Activated T-cell treated with anti-CD3 and anti-CD28 coated beads for 1 hour (primary cell): ENCODE measurements around the gene FOXP1.

Source experiments
- DNase-seq: peaks from one replicate; pipeline ENCODE4 v3.0.0-alpha.2; 2020; ENCODE audit warnings: low read depth

Gene FOXP1

DNA sequence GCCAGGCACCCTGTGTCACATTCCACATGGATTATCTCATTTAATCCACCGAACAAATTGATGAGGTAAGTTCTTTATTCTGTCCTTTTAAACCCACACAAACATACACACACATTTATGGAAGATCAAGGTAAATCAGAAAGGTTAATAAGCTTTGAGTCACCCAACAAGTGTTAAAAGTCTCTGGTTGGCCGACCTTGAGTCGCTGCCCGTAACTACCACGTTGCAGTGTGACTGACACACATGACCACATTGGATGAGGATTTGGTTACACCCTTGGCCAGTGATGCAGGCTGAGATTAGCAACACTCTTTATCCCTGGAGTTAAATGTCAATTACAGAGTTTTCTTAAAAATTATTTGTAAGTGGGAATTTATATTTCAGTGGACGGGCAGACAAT, 19.2 kb downstream of the FOXP1 start:
- no peak for DNase-seq

GRCh38 chr3:71563827-71564226, 19.7 kb downstream of the FOXP1 start:
- no peak for DNase-seq

- DNase-seq, result no peak
Measured at GRCh38 chr3:71562938-71563337, 20.6 kb downstream of the FOXP1 start.

DNA sequence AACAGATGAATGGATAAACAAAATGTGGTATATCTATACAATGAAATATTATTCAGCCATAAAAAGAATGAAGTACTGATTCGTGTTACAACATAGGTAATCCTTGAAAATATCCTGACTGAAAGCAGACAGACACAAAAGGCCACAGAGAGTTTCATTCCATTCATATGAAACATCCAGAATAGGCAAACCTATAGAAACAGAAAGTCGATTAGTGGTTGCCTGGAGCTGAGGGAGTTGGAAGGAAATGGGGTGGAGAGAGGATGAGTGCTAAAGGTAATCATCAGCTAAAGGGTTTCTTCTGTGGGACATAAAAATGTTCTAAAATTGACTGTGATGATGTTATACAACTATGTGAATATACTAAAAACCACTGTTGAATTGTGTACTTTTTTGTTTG, 22.9 kb downstream of the FOXP1 start:
- no peak for DNase-seq

GRCh38 chr3:71559578-71560162, 23.9 kb downstream of the FOXP1 start:
- DNase-seq, result no peak

DNA sequence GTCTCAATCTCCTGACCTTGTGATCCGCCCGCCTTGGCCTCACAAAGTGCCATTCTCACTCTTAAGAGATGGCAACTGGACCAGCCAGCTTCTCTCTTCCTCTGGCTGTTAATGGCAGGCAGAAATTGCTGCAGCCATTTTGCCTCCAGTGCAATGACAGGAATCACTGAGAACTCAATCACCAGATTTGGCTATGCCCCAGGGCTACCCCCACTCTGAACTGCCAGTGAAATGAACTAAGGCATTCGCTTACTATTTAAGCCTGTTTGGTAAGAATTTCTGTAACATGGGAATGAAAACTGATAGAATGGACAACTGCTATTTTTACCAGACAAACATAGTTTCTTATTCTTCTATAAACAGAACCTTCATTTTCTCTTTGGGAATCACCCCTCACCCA, 24.5 kb downstream of the FOXP1 start:
- no peak for DNase-seq

DNA sequence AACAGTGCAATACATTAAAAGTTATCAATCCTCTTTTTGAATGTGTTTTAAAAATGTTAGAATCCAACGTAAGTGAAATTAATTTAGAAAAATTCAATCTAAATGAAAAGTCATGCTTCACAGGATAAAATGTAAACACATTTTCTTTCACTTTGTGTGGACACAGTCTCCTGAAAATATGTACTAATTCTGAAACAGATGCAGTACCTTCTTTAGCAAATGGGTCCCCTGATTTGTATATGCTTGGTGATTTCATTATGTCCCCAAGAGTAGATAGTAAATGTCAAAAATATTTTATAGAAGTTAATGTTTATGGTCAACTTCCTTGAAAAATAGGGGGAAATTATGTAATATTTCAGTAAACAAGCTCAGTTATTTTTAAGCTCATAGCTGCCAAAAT, 28.9 kb downstream of the FOXP1 start:
- DNase-seq, result no peak

GRCh38 chr3:71551311-71551919, 32.1 kb downstream of the FOXP1 start:
- no peak for DNase-seq

- DNase-seq, result no peak
Measured at GRCh38 chr3:71549951-71550350, 33.6 kb downstream of the FOXP1 start.

DNA sequence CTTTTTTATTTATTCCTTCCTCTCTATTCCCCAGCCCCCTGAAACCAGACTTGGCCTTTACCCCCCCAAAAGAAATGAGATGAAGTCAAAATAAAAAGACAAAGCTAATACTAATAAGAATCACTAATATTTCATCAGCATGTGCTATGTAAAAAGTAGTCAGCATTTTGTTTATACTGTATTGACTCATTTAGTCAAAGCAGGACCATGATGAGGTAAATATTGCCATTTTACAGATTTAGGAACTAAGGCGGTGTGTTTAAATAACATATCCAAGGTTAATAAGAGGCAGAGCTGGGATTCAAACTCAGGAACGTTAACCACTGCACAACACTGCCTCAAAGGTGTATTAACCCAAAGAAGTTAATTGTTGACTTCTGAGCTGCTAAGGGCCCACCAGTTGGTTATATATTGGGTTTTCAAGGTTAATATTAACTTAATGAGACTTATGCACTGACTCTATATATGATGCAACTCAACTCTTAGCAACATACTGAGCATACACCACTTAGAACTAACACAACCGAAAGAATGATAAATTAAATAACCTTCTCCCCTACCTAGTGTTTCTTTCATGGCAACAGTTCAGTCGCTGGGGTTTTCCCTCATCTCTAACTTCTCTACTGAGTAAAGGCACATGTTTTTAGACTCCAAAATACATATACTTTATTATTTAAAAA, 34.7 kb downstream of the FOXP1 start:
- no peak for DNase-seq

DNA sequence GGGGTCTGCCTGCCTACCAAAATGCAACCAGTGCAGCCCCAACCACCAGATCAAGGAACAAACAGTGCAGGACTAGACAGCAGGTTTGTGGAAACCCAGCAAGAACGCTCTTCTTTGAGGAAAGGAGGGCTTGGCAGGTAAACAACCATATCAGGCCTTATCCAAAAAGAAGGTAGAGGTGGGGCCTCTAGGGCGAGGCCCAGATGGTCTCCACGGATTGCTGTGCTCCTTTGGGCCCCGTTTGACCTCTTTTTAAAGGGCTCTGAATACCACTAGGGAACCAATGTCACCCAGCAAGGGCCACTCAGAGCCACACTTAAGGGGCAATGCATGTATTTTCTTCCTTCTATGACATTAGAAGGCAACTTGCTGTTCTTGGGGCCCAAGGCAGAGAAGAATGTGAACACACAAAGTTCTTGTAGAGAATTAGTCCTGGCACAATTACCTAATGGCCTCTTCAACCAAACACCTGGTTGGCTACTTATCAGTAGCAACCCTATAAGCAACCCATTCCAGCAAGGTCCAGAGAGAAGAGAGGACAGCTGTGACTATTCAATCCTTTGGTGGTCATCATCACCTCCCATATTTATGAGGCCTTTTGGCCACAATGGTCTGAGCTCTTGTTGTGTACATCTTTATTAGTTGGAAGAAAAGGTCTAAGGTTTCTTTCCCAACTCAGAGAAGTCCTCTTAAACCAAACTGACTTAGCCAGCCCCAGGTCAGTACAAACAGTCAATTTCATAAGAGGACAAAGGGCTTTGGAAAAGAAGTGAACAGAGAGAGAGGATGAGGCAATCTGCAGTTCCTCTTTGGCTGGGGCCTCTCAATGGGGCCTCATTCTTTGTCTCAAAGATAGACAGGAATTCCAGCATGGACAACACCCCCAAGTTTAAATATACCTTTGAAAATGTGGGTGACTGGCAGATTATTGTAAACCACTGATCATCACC, 36.0 kb downstream of the FOXP1 start:
- no peak for DNase-seq

- DNase-seq, result no peak
Measured at GRCh38 chr3:71546821-71547220, 36.7 kb downstream of the FOXP1 start.

DNA sequence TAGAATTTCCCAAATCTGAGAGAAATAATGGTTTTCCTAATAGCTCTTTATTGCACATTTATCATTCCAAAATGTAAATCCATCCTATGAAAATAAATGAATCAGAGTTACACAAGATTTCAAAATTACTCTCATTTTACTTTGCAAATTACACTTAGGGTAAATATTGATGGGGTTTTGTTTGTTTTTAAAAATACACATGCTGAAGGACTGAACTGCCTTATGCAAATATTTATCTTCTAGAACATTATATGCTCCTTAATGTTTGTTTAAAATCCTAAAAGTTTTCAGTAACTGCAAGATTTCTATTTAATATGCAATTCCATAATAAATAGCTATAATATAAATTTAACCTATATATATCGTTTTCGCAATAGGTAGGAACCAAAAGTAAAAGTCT, 38.2 kb downstream of the FOXP1 start:
- DNase-seq, result no peak

GRCh38 chr3:71543371-71544016, 40.0 kb downstream of the FOXP1 start:
- no peak for DNase-seq

DNA sequence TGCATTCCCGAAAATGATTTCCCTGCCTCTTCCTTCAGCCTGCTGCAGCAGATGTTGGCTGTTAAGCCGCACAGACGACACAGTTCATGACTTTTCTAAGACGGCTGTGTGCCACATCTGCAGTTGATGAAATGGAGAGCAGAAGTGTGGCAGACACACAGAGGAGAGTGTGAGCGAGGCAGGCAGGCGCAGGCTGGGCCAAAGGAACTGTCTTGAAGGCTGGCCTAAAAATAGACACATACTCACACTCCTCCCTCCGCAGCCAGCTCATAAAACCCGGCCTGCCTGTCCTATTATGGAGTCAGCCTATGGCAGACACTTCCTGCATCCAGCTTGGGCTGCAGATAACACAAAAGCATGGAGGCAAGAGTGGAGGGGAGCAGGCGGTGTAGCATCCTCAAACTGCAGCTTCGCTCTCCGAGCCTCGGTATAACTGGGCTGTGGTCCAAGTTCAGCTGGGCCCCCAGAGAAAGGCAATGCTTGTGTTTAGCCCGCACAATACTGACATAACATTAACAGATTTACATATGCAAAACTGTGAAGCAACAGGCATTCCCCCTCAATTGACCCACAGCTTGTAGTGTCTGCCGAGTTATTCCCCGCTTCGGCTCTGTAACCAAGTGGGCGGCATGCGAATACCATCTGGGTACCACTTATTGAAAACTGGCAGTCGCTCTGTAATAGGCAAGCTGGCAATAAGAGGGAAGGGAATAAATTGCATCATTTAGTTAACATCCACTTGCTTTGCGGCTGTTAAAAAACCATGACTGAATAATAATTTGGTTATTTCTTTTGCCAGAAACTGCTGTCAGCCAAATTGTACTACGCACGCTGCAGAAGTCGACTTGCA, 40.8 kb downstream of the FOXP1 start:
- no peak for DNase-seq

DNA sequence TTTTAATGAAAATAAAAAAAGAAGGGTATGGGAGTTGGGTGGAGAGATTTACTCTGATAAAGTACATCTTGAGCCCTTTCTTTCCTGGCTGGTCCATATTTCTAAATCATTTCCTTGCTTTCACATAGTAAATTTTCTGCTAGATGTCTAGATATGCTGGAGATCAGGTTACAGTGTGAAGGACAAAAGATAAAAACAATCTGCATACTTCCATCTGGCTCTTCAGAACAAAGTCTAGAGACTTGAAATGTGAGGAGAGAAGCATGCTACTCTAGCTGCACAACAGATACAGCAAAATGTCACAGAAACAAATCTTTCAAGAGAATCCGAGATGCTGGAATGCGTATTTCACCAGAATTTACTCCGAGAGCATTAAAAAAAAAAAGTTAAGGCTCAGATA, 42.2 kb downstream of the FOXP1 start:
- DNase-seq, result no peak

- no peak for DNase-seq
Measured at GRCh38 chr3:71537211-71537611, 46.3 kb downstream of the FOXP1 start.

- DNase-seq, result no peak
Measured at GRCh38 chr3:71536376-71536965, 47.1 kb downstream of the FOXP1 start.

- no peak for DNase-seq
Measured at GRCh38 chr3:71533588-71533987, 49.9 kb downstream of the FOXP1 start.

- DNase-seq, result no peak
Measured at GRCh38 chr3:71532639-71533395, 50.7 kb downstream of the FOXP1 start.
